Stromal cell of bone marrow (primary cell): ENCODE data around the gene PGGHG.

Source experiments
- DNase-seq: peaks from one replicate; pipeline ENCODE4 v3.0.0-alpha.2; 2012; ENCODE audit warnings: low read depth

Gene PGGHG

DNA sequence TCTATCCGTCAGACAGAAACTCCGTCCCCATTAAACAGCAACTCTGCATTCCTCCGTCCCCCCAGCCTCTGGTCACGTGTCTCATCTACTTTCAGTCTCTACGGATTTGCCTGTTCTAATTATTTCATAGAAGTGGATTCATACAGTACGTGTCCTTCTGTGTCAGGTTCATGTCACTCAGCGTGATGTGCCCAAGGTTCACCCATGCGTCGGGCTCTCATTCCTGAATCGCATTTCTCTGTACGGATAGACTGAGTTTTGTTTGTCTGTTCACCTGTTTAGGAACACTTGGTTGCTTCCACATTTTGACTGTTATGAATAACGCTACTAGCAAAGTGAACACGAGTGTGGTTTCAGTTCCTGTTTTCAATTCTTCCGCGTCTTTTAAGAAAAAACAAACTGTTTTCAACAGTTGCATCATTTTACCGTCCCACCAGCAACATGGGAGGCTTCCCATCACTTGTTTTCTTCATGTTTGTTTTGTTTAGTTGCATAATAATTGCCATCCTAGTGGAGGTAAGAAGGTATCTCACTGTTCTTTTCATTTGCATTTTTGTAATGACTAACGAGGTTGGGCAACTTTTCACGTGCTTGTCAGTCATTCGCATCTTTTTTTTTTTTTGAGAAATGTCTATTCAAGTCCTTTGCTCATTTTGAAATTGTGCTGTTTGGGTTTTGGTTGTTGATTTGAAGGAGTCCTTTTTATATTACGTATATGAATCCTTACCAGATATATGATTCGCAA lies 19.6 kb upstream of the PGGHG start:
- DNase-seq: no peak

DNA sequence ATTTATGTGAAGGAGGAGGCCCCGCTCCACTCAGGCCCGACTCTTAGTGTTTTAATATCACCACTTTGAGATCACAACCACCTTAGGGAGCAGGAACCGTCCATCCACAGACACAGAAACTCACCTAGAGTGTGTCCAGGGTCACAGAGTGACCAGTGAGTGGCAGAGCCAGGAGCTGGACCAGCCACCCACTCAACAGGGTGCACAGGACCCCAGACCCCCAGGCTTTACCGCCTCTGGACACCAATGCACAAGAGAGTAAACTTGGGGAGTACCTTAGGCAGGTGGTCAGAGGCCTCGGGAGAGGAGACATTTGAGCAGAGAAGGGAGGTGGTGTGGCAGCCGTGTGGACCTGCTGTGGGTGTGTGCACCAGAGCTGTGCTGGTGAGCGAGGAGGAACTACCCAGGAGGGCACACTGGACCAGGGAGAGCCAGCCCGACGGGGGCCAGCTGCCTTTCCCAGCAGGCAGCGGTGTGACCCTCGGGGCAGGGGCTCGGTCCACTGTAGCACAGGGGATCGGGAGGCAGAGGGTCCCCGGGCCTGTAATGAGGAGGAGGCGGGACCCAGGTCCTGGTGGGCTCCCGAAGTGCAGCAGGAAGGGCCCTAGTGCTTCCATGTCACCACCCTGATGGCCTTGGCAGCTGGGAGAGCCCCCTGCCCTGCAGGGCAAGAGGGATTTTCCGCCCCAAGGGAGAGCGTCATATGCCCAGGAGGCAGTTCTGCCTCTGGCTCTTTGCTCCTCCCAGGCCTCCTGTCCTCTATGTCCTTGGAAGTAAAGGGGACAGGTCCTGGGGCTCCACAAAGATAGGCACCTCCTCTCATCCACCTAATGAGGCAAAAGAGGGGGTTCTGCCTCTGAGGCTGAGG lies 18.2 kb upstream of the PGGHG start:
- DNase-seq: no peak

DNA sequence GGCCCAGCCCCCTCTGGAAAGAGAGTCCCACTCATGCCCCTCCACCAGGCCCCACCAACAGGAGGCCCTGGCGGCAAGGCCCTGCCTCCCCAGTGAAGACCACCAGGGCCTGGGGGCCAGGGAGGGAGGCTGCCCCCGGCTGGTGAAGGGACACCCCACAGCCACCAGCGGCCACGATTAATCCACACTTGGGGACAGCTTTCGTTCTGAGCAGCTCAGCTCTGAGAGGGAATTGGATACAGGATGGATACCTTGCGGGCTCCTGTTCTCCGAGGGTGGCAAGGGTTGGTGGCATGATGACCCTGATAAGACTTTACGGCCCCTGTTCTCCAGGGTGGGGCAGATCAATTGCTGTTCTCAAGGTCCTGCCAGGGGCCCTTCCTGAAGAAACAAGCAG lies 17.6 kb upstream of the PGGHG start:
- no peak for DNase-seq

DNA sequence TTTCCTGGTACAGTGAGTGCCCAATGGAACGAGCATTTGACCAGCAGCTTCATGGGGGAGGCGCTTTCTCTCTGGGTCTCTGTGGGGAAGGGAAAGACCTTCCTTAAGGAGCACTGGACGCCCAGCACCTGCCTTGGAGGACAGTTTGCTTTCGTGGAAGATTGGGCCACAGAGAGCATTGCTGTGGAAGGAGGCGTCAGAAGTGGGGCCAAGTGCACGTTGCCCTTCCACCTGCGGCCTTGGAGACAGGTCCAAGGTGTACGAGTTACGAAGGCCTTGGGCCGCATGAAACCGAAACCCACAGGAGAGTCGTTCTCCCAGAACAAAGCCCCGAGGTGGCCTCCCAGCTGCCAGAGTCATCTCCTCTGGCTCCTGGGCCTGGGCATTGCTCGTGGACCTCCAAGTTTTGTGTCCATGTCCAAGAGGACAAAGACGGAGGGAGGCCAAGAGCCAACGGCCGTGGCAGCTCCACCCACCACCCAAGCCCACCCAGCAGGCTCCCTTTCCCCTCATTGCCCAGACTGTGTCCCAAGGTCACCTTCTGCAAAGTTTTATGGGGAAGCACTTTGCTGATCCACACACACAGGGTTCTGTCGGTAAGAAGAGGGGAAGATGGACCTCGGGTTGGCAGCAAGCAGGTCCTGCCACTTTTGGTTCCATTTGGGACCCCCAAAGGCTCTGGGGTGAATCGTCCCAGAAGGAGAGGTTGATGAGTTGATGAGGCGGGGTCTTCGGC lies 16.6 kb upstream of the PGGHG start:
- DNase-seq: no peak

DNA sequence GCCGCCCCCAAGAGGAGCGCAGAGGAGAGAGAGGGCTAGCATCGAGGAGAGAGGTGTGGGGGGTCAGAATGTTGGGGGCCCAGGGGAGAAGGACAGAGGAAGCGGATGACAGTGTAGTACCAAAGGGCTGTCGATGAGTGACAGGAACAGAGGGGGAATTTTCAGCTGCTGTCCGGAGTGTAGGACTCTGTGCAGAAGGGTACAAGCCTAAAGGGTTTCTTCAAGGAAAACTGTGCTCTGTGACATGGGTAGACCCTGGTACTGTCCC lies 16.1 kb upstream of the PGGHG start:
- no peak for DNase-seq

DNA sequence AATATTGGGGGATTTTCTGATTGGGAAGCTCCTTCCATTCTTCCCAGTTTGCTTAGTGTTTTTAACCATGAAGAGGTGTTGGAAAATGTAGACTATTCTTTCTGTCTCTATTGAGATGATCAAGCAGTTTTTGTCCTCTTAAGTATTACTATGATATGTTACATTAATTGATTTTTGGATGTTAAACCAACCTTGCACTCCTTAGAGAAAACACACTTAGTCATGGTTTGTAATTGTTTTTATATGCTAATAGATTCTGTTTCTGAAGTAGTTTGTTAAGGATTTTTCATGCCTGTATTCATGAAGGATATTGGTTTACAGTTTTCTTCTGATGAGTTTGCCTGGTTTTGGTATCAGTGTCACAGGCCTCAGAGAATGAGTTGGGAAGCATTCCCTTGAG lies 12.7 kb upstream of the PGGHG start:
- no peak for DNase-seq

DNA sequence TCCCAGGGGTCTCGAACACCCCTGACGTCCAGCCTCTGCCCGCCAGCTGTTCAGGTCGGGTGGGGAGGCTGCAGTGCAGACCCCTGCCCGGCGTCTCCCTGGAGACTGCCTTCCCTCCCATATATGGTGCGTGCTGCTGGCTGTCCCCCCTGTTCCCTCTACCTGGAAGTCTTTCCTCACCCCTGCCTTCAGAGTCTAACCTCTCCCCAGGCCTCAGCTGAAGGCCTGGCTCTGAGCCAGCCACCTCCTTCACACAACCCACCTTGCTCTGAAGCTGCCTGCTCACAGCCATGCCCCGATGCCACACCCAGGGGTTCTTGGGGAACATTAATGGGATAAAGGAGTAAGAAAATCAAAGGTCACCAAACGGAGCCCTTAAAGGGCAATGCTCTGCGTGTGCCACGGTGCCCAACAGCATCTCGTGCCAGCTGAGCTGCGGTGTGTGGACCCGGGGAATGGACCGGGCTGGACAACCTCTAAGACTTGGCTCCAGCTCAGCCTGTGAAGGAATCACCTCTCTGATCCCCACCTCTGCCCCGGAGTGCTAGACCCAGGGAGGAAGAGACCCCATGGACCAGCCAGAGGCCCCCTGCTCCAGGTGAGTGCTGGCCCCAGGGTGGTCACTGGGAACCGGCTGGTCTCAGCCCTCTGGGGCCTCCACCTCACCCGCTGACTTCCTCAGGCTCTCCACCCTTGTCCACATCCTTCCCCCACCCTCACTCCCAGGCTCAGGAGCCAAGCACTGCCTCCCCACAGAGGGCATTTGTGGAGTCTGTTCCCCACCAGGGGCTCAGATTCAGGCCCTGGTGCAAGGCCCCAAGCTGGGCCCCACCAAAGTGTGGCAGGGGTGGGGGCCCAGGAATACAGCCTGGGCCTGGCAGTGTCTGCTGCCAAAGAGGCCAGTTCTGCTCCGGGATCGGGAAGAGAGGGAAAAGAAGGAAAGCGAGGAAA lies 10.7 kb upstream of the PGGHG start, which contains the start of gene NLRP6:
NLRP6 (plus strand) TSS at position 407 of the 951 bp plus-strand sequence; CDS start at position 570, 163 bp downstream.
- DNase-seq: no peak

- no peak for DNase-seq
Observed at GRCh38 chr11:279040-279965, 9.6 kb upstream of the PGGHG start.

- DNase-seq: no peak
Observed at GRCh38 chr11:279966-280705, 8.8 kb upstream of the PGGHG start.

DNA sequence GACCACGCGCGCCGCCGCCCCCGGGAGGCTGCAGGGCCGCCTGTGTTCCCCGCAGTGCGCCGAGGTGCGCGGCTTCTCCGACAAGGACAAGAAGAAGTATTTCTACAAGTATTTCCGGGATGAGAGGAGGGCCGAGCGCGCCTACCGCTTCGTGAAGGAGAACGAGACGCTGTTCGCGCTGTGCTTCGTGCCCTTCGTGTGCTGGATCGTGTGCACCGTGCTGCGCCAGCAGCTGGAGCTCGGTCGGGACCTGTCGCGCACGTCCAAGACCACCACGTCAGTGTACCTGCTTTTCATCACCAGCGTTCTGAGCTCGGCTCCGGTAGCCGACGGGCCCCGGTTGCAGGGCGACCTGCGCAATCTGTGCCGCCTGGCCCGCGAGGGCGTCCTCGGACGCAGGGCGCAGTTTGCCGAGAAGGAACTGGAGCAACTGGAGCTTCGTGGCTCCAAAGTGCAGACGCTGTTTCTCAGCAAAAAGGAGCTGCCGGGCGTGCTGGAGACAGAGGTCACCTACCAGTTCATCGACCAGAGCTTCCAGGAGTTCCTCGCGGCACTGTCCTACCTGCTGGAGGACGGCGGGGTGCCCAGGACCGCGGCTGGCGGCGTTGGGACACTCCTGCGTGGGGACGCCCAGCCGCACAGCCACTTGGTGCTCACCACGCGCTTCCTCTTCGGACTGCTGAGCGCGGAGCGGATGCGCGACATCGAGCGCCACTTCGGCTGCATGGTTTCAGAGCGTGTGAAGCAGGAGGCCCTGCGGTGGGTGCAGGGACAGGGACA lies 8.0 kb upstream of the PGGHG start:
- DNase-seq: no peak

- DNase-seq: no peak
Observed at GRCh38 chr11:281486-282161, 7.3 kb upstream of the PGGHG start.

DNA sequence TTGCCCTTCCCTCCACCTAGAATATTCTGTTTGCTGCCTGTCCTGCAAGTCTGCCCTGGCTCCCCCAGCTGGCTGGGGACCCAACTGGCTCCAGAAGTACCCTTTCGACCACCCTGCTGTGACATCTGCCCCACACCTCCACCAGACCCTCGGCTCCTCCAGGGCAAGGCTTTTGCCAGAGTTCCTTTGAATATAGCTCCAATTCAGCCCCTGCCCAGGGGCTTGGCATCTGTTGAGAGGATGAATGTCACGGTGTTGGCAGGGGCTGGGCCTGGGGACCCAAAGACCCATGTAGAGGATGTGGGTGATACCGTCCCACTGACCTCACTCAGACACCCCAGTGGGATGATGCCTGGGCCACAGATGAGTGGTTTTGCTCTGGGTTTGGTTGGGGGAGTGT lies 6.8 kb upstream of the PGGHG start:
- no peak for DNase-seq

GRCh38 chr11:282630-283360 lies 6.1 kb upstream of the PGGHG start:
- no peak for DNase-seq

DNA sequence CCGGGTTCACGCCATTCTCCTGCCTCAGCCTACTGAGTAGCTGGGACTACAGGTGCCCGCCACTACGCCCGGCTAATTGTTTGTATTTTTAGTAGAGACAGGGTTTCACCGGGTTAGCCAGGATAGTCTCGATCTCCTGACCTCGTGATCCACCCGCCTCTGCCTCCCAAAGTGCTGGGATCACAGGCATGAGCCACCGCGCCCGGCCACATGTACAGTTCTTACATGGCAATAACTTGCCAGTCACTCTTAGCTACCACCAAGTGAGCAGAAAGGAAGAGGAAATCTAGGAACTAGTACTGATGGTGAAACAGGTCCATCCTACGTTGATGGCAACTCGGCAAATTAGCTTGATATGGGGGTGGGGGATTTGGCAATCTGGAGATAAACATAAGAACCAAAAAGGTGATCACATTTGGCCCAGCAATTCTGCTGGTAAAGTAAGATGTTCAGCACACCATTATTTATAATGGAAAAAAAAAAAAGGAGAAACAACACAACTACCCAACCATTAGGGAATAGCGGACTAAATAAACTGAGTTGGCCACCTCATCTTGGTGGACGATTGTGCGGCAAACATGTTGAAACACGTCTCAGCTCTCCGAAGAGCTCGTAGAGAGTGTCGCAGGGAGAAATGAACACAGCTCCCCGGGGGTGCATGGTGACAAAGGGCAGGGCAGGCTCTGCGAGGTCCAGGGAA lies 5.4 kb upstream of the PGGHG start:
- DNase-seq: no peak

DNA sequence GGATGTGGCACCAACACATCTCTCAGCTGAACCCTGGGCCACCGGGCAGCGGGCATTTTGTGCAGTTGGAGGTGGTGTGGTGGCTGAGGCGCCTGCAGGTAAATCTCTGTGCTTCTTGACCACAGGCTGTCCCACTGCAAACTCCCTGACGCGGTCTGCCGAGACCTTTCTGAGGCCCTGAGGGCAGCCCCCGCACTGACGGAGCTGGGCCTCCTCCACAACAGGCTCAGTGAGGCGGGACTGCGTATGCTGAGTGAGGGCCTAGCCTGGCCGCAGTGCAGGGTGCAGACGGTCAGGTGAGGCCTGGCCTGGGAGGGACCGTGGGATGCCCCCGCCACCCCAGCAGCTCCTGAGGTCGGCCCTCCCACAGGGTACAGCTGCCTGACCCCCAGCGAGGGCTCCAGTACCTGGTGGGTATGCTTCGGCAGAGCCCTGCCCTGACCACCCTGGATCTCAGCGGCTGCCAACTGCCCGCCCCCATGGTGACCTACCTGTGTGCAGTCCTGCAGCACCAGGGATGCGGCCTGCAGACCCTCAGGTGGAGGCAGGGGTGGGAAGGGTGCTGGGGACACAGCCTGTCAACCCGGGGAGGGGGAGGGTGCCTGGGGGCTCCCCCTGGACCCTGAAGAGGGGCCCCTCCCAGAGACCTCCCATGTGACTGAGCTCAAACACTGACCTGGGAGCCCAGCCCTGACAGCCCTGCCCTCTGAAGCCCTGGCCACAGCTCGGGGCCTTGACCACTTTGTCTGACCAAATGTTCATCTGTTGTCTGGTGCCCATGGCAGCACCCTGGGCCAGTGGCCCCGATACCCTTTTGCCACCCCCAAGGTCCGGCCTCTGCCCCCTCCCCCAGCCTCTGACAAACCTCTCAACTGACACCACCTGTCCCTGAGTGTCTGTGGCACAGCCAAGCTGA lies 4.6 kb upstream of the PGGHG start:
- no peak for DNase-seq
